H1 (cell line): ENCODE measurements around the gene VMP1.

Source experiments
- BACH1 ChIP-seq: IDR thresholded peaks from 2 replicates; pipeline ENCODE4 v1.6.1; 2012; ENCODE audit warnings: low read length, improper control_type of control experiment
- BRCA1 ChIP-seq: IDR thresholded peaks from 2 replicates; pipeline ENCODE4 v1.6.1; 2012; ENCODE audit warnings: low read depth, low read length, improper control_type of control experiment
- EGR1 ChIP-seq: IDR thresholded peaks from 2 replicates; pipeline ENCODE4 v1.6.1; 2011; ENCODE audit warnings: low read depth, low read length, borderline replicate concordance
- EZH2 ChIP-seq: fragments of 200-600 bp; sonication (generic); IDR thresholded peaks from 2 replicates; pipeline ENCODE4 v1.7.1; 2012; ENCODE audit warnings: low read depth, mild to moderate bottlenecking, moderate library complexity, low read length, inconsistent platforms; ENCODE audit not compliant: severe bottlenecking
- GABPA ChIP-seq: IDR thresholded peaks from 2 replicates; pipeline ENCODE4 v1.6.1; 2011; ENCODE audit warnings: mild to moderate bottlenecking, low read length, moderate library complexity, borderline replicate concordance; ENCODE audit not compliant: insufficient read depth
- JUND ChIP-seq: IDR thresholded peaks from 2 replicates; pipeline ENCODE4 v1.6.1; 2011; ENCODE audit warnings: mild to moderate bottlenecking, improper control_type of control experiment, low read length
- MAX ChIP-seq: IDR thresholded peaks from 2 replicates; pipeline ENCODE4 v1.6.1; 2012; ENCODE audit warnings: inconsistent platforms
- POLR2A ChIP-seq, 2 experiments: IDR thresholded peaks; 1 replicate in 1 of 2; 2 replicates in 1 of 2; pipeline ENCODE4 v1.6.1; 2011; ENCODE audit warnings: low read depth in 2 of 2, low read length in 2 of 2, mild to moderate bottlenecking in 2 of 2; ENCODE audit errors: control extremely low read depth in 1 of 2
- SRF ChIP-seq: IDR thresholded peaks from 2 replicates; pipeline ENCODE4 v1.6.1; 2011; ENCODE audit warnings: mild to moderate bottlenecking, low read depth, low read length, moderate library complexity
- YY1 ChIP-seq: IDR thresholded peaks from 2 replicates; pipeline ENCODE4 v1.6.1; 2011; ENCODE audit warnings: low read depth, mild to moderate bottlenecking, low read length
- ZNF274 ChIP-seq: IDR thresholded peaks from 2 replicates; pipeline ENCODE4 v1.7.0; 2012; ENCODE audit warnings: low read length, borderline replicate concordance; ENCODE audit errors: extremely low read depth
- TF ChIP-seq, protein P1 (sequence below), 3 experiments: IDR thresholded peaks; 1 replicate in 2 of 3; 2 replicates in 1 of 3; pipeline versions ENCODE4 v1.5.1 to v1.6.1; 2011; ENCODE audit warnings: low read length in 3 of 3, mild to moderate bottlenecking in 3 of 3, inconsistent platforms in 2 of 3, low read depth in 1 of 3, moderate library complexity in 1 of 3; ENCODE audit not compliant: insufficient read depth in 1 of 3; ENCODE audit errors: control extremely low read depth in 1 of 3

GRCh38 chr17:59737324-59737723, 29.9 kb downstream of the VMP1 start:
- TF ChIP-seq, protein P1, sequence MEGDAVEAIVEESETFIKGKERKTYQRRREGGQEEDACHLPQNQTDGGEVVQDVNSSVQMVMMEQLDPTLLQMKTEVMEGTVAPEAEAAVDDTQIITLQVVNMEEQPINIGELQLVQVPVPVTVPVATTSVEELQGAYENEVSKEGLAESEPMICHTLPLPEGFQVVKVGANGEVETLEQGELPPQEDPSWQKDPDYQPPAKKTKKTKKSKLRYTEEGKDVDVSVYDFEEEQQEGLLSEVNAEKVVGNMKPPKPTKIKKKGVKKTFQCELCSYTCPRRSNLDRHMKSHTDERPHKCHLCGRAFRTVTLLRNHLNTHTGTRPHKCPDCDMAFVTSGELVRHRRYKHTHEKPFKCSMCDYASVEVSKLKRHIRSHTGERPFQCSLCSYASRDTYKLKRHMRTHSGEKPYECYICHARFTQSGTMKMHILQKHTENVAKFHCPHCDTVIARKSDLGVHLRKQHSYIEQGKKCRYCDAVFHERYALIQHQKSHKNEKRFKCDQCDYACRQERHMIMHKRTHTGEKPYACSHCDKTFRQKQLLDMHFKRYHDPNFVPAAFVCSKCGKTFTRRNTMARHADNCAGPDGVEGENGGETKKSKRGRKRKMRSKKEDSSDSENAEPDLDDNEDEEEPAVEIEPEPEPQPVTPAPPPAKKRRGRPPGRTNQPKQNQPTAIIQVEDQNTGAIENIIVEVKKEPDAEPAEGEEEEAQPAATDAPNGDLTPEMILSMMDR (IDR thresholded peaks at IDR 0.05; ENCODE audit: control extremely low read depth in 1 of 3, insufficient read depth in 1 of 3, low read depth in 1 of 3, low read length in 3 of 3): no peak
- no peak for TF ChIP-seq POLR2A (IDR thresholded peaks at IDR 0.05; ENCODE audit: control extremely low read depth in 1 of 2, low read depth in 2 of 2, low read length in 2 of 2)
- TF ChIP-seq MAX: no peak
- no peak for TF ChIP-seq JUND
- no peak for TF ChIP-seq BRCA1
- TF ChIP-seq BACH1: no peak
- TF ChIP-seq YY1: no peak
- TF ChIP-seq SRF: no peak
- no peak for TF ChIP-seq GABPA
- TF ChIP-seq ZNF274: no peak
- TF ChIP-seq EGR1: no peak
- no peak for TF ChIP-seq EZH2
